Astrocyte (in vitro differentiated cells and primary cell): ENCODE measurements around the gene PASK. TPM values are rescaled to one million over a fixed set of nuclear protein-coding genes. Genes with fewer than 3 reads are reported as not detected.

Experiments
- DNase-seq: peaks from one replicate; pipeline ENCODE4 v3.0.0-alpha.2; 2010; ENCODE audit warnings: low read depth
- FAIRE-seq: peaks from 2 replicates; lab custom pipeline; 2011; peaks lifted over from hg19 to GRCh38; lab: Jason Lieb, UNC
- H2AFZ ChIP-seq: 2 replicates; pipeline ENCODE4 v1.6.0; 2012; ENCODE audit warnings: low read depth, low read length, inconsistent platforms
- H3K27ac ChIP-seq: 2 replicates; pipeline ENCODE4 v1.5.1; 2011; ENCODE audit warnings: low read depth, low read length, inconsistent platforms
- H3K27me3 ChIP-seq: 2 replicates; pipeline ENCODE4 v1.6.0; 2011; ENCODE audit warnings: low read length, inconsistent platforms; ENCODE audit not compliant: insufficient read depth
- H3K36me3 ChIP-seq: 2 replicates; pipeline ENCODE4 v1.5.1; 2011; ENCODE audit warnings: low read length, inconsistent platforms; ENCODE audit not compliant: insufficient read depth
- H3K4me1 ChIP-seq: 2 replicates; pipeline ENCODE4 v1.5.1; 2011; ENCODE audit warnings: low read length, inconsistent platforms; ENCODE audit not compliant: insufficient read depth
- H3K4me2 ChIP-seq: 2 replicates; pipeline ENCODE4 v1.6.0; 2012; ENCODE audit warnings: low read length, inconsistent platforms
- H3K4me3 ChIP-seq: 2 replicates; pipeline ENCODE4 v1.5.1; 2011; ENCODE audit warnings: low read depth, mild to moderate bottlenecking, low read length, inconsistent platforms; ENCODE audit not compliant: insufficient read depth
- H3K79me2 ChIP-seq: 2 replicates; pipeline ENCODE4 v1.6.0; 2012; ENCODE audit warnings: mild to moderate bottlenecking, low read length, inconsistent platforms; ENCODE audit not compliant: insufficient read depth
- H3K9ac ChIP-seq: 2 replicates; pipeline ENCODE4 v1.6.0; 2012; ENCODE audit warnings: mild to moderate bottlenecking, low read length, inconsistent platforms
- H3K9me3 ChIP-seq: 2 replicates; pipeline ENCODE4 v1.5.1; 2012; ENCODE audit warnings: low read depth, mild to moderate bottlenecking, low read length, inconsistent platforms; ENCODE audit not compliant: insufficient read depth
- H4K20me1 ChIP-seq: 2 replicates; pipeline ENCODE4 v1.6.0; 2012; ENCODE audit warnings: low read length, inconsistent platforms; ENCODE audit not compliant: insufficient read depth
- H3K27ac Mint-ChIP-seq: one replicate; pipeline ENCODE4 v1.8.0; 2021; ENCODE audit warnings: mild to moderate bottlenecking, mixed read lengths; ENCODE audit not compliant: unreplicated experiment
- H3K27me3 Mint-ChIP-seq: one replicate; pipeline ENCODE4 v1.8.0; 2021; ENCODE audit warnings: low read depth, mixed read lengths; ENCODE audit not compliant: unreplicated experiment
- H3K36me3 Mint-ChIP-seq: one replicate; pipeline ENCODE4 v1.8.0; 2021; ENCODE audit warnings: low read depth, mixed read lengths; ENCODE audit not compliant: unreplicated experiment
- H3K4me1 Mint-ChIP-seq: one replicate; pipeline ENCODE4 v1.8.0; 2021; ENCODE audit warnings: low read depth, mixed read lengths; ENCODE audit not compliant: unreplicated experiment
- H3K4me3 Mint-ChIP-seq: one replicate; pipeline ENCODE4 v1.8.0; 2021; ENCODE audit warnings: mild to moderate bottlenecking, moderate library complexity, mixed read lengths; ENCODE audit not compliant: unreplicated experiment
- H3K9me3 Mint-ChIP-seq: one replicate; pipeline ENCODE4 v1.8.0; 2021; ENCODE audit warnings: mild to moderate bottlenecking, mixed read lengths; ENCODE audit not compliant: unreplicated experiment
- CTCF ChIP-seq: IDR thresholded peaks from 2 replicates; pipeline ENCODE4 v1.5.1; 2011; ENCODE audit warnings: low read depth, mild to moderate bottlenecking, inconsistent platforms, low read length, moderate library complexity; ENCODE audit not compliant: insufficient read depth
- EZH2 ChIP-seq: IDR thresholded peaks from 2 replicates; pipeline ENCODE4 v1.6.1; 2012; ENCODE audit warnings: mild to moderate bottlenecking, low read length, inconsistent platforms; ENCODE audit not compliant: insufficient read depth
- total RNA-seq: library from RNA; stranded (reverse); gene quantifications from 2 replicates; pipeline ENCODE4 v1.2.1, GENCODE V29; 2021

The PASK gene
- total RNA-seq, 1 donor from 2014 or later, result 8.0 TPM

- H3K4me2 ChIP-seq, result no peak overlapping the region
- H4K20me1 ChIP-seq, result no peaks in the 10 kb centered on the region
- DNase-seq, result no peak
- FAIRE-seq, result no peak
- H3K9me3 Mint-ChIP-seq, result no peaks in the 10 kb centered on the region
- no peaks in the 10 kb centered on the region for H3K9me3 ChIP-seq
- H3K27ac ChIP-seq, result no peak overlapping the region
- H3K4me3 ChIP-seq, result no peak overlapping the region
- H3K36me3 ChIP-seq, result no peaks in the 10 kb centered on the region
- peaks cover 12% of the 10 kb centered on the region for H3K27me3 Mint-ChIP-seq
- no peak overlapping the region for H3K9ac ChIP-seq
- peaks cover 5% of the 10 kb centered on the region for H3K36me3 Mint-ChIP-seq
- no peaks in the 10 kb centered on the region for H3K79me2 ChIP-seq
- no peaks in the 10 kb centered on the region for H3K4me1 ChIP-seq
- H3K27me3 ChIP-seq, result no peaks in the 10 kb centered on the region
- no peak overlapping the region for H3K4me3 Mint-ChIP-seq
- TF ChIP-seq CTCF (no peak), EZH2 (no peak)
- H3K4me1 Mint-ChIP-seq, result no peaks in the 10 kb centered on the region
- no peak overlapping the region for H3K27ac Mint-ChIP-seq
- H2AFZ ChIP-seq, result no peak overlapping the region
These were observed 38.0 kb upstream of the PASK start for GRCh38 chr2:241187101-241187917.

GRCh38 chr2:241185961-241186360 is 36.7 kb upstream of the PASK start:
- H3K27me3 ChIP-seq, result no peaks in the 10 kb centered on the region
- peaks cover 12% of the 10 kb centered on the region for H3K36me3 Mint-ChIP-seq
- H2AFZ ChIP-seq, result no peak overlapping the region
- H3K27ac ChIP-seq, result no peak overlapping the region
- H3K9me3 Mint-ChIP-seq, result no peaks in the 10 kb centered on the region
- no peaks in the 10 kb centered on the region for H3K4me1 ChIP-seq
- no peaks in the 10 kb centered on the region for H3K79me2 ChIP-seq
- H4K20me1 ChIP-seq, result no peaks in the 10 kb centered on the region
- no peak overlapping the region for H3K4me3 ChIP-seq
- no peak overlapping the region for H3K27ac Mint-ChIP-seq
- DNase-seq (no peak), FAIRE-seq (no peak)
- H3K9me3 ChIP-seq, result no peaks in the 10 kb centered on the region
- peaks cover 6% of the 10 kb centered on the region for H3K27me3 Mint-ChIP-seq
- H3K36me3 ChIP-seq, result no peaks in the 10 kb centered on the region
- no peak overlapping the region for H3K9ac ChIP-seq
- H3K4me3 Mint-ChIP-seq, result no peak overlapping the region
- no peak overlapping the region for H3K4me2 ChIP-seq
- TF ChIP-seq EZH2 (no peak), CTCF (no peak)
- no peaks in the 10 kb centered on the region for H3K4me1 Mint-ChIP-seq

GRCh38 chr2:241184901-241185300 is 35.6 kb upstream of the PASK start:
- H3K9me3 Mint-ChIP-seq, result no peaks in the 10 kb centered on the region
- H4K20me1 ChIP-seq, result no peaks in the 10 kb centered on the region
- H3K27me3 ChIP-seq, result no peaks in the 10 kb centered on the region
- no peaks in the 10 kb centered on the region for H3K36me3 ChIP-seq
- H3K4me1 Mint-ChIP-seq, result no peaks in the 10 kb centered on the region
- peaks cover 4% of the 10 kb centered on the region for H3K27me3 Mint-ChIP-seq
- no peaks in the 10 kb centered on the region for H3K79me2 ChIP-seq
- no peak for FAIRE-seq
- H3K4me3 ChIP-seq, result no peak overlapping the region
- H3K9ac ChIP-seq, result no peak overlapping the region
- H3K27ac Mint-ChIP-seq, result no peak overlapping the region
- DNase-seq, result no peak
- no peak overlapping the region for H3K4me2 ChIP-seq
- H3K4me3 Mint-ChIP-seq, result no peak overlapping the region
- H3K4me1 ChIP-seq, result no peaks in the 10 kb centered on the region
- no peak overlapping the region for H3K27ac ChIP-seq
- TF ChIP-seq CTCF, result no peak
- no peak for TF ChIP-seq EZH2
- H2AFZ ChIP-seq, result no peak overlapping the region
- no peaks in the 10 kb centered on the region for H3K9me3 ChIP-seq
- peaks cover 12% of the 10 kb centered on the region for H3K36me3 Mint-ChIP-seq
